Activated naive CD4-positive, alpha-beta T cell treated with anti-CD3 and anti-CD28 coated beads, Interleukin-2, amount 50 U/mL, for 24 hours (primary cell): ENCODE data around the gene PRDX3.
A peak's percentile ranks its signal among the peaks of the same experiment; 100 is the strongest.
"Not testable (repeated sequence)": the region's sequence is repeated elsewhere in the genome, so short reads cannot be mapped to it uniquely, and the experiment has no call there.

ENCODE experiments used
- H3K27ac Mint-ChIP-seq: one replicate; pipeline ENCODE4 v1.8.0; 2021; ENCODE audit warnings: mild to moderate bottlenecking, mixed read lengths
- H3K27me3 Mint-ChIP-seq: one replicate; pipeline ENCODE4 v1.8.0; 2021; ENCODE audit warnings: mixed read lengths
- H3K36me3 Mint-ChIP-seq: one replicate; pipeline ENCODE4 v1.8.0; 2021; ENCODE audit warnings: mixed read lengths
- H3K4me1 Mint-ChIP-seq: one replicate; pipeline ENCODE4 v1.8.0; 2021; ENCODE audit warnings: mixed read lengths
- H3K4me3 Mint-ChIP-seq: one replicate; pipeline ENCODE4 v1.8.0; 2021; ENCODE audit warnings: mild to moderate bottlenecking, mixed read lengths
- H3K9me3 Mint-ChIP-seq: one replicate; pipeline ENCODE4 v1.8.0; 2021; ENCODE audit warnings: mixed read lengths

The PRDX3 gene

DNA sequence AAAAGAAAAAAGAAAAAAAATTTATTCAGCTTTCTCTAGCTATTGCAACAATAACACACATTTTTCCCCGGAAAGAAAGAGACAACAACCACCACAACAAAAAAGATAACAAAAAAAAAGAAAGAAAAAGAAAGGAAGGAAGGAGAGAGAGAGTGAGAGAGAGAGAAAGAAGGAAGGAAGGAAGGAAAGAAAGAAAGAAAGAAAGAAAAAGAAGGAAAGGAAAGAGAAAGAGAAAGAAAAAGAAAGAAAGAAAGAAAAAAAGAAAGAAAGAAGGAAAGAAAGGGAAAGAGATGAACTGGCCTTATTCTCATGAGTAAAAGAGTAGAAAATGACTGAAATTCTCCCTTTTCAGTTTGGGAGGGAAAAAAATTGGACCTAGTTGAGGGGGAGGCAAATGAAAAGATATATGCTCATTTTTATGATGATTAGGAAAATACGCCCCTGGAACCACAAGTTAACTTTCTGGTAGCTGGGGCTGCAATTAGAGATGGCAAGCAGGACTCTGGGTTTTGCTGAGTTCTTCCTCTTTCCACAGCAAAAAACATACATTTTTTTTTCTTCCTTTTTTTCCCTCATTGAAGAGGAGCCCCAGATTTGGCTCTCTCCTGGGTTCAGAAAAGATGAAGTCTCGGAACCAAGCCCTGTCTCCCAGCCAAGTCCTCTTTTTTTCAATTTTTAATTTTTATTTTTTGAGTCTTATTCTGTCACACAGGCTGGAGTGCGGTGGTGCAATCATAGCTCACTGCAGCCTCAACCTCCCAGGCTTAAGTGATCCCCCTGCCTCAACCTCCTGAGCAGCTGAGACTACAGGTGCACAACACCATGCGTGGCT is 12.6 kb upstream of the PRDX3 start:
- Mint-ChIP-seq H3K9me3 (no peaks in the 10 kb centered on the region), H3K27ac (peak overlapping the region; percentile 30), H3K4me1 (peaks cover 23% of the 10 kb centered on the region), H3K36me3 (no peaks in the 10 kb centered on the region), H3K4me3 (no peak overlapping the region), H3K27me3 (no peaks in the 10 kb centered on the region)

DNA sequence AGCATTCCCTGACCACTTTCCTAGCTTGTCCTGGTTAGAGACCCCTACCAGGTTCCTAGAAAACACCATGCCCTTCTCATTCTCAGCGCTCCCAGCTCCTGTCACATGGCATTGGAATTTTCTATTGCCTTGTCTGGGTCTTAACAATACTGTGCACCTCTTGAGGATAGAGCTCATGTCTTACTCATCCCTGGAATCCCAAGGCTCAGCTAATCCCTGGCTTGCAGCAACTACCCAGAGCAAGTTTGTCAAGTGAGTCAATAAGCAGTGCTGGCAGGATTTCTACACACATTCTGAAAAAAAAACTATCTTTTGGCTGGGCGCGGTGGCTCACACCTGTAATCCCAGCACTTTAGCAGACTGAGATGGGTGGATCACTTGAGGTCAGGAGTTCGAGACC is 11.7 kb upstream of the PRDX3 start:
- Mint-ChIP-seq H3K27ac (peak overlapping the region; percentile 8), H3K4me1 (peaks cover 23% of the 10 kb centered on the region), H3K4me3 (no peak overlapping the region)

DNA sequence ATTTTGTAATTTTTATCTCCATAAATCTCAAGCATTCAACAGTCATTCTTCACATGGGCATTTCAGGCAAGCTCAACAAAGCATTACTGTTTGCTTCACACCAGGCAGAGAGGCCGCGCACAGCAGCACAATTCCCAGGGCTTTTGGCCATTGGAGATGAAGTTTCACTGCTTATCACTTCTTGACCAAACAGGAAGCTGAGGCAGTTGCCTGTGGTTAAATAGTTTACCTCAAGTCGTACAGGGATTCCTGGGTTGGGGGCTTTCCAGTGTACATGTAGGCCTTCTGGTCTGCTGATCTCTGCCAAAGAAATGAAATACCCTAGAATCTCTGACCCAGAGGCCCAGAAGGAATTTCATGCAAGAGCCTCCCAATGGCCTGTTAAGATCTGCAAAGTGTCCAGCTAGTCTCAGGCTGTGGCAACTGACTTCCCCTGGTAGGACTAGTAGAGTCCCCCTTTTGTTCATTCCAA is 11.2 kb upstream of the PRDX3 start:
- Mint-ChIP-seq H3K4me3 (no peak overlapping the region), H3K27ac (peak overlapping the region; percentile 5), H3K9me3 (no peaks in the 10 kb centered on the region), H3K36me3 (no peaks in the 10 kb centered on the region), H3K4me1 (peaks cover 23% of the 10 kb centered on the region), H3K27me3 (no peaks in the 10 kb centered on the region)

More for the DNA sequence above, 11.7 kb upstream of the PRDX3 start:
- Mint-ChIP-seq H3K9me3 (no peaks in the 10 kb centered on the region), H3K36me3 (no peaks in the 10 kb centered on the region), H3K27me3 (no peaks in the 10 kb centered on the region)

DNA sequence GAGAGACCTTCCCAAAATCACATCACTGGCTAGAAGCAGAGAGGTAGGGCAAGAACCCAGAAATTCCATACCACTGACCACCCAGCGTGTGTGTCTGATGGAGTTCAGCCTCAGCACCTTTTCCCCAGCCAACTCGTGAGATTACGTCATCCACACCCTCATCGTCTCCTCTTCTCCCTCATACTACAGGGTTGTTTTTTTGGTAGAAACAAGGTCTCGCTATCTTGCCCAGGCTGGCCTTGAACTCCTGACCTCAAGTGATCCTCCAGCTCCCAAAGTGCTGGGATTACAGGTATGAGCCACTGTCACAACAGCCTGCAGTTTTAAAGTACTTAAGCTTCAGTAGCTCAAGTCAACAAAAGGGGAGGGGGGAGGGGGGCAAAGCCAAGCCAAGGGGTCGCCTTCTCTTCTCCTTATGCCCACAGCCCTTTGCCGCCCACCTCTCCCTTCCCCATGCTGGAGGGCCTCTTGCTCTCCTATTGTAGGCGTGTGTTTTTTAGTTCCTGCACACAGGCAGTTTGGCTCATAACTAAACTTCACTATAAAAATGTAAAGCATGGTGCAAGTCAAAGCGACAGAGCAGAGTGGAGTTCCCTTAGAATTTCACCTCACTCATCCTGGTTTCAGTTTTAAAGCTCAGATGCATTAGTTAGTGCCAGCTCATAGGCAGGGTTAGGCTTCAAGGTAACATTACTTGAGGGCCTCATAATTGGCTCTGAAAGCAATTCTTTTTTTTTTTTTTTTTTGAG is 5.2 kb upstream of the PRDX3 start:
- H3K9me3 Mint-ChIP-seq: no peaks in the 10 kb centered on the region
- H3K36me3 Mint-ChIP-seq: no peaks in the 10 kb centered on the region
- no peak overlapping the region for H3K27ac Mint-ChIP-seq
- H3K4me3 Mint-ChIP-seq: no peak overlapping the region
- H3K27me3 Mint-ChIP-seq: no peaks in the 10 kb centered on the region
- peaks cover 17% of the 10 kb centered on the region for H3K4me1 Mint-ChIP-seq

DNA sequence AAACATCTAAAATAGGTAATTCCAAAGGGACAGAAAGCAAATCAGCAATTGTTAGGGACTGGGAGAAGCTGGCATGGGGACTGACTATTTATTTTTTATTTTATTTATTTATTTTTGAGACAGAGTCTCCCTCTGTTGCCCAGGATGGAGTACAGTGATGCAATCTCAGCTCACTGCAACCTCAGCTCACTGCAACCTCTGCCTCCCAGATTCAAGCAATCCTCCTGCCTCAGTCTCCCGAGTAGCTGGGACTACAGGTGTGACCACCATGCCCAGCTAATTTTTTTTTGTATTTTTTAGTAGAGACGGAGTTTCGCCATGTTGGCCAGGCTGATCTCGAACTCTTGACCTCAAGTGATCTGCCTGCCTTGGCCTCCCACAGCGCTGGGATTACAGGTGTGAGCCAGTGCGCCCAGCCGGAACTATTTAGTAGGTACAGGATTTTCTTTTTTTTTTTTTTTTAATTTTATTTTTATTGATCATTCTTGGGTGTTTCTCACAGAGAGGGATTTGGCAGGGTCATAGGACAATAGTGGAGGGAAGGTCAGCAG is 2.3 kb upstream of the PRDX3 start:
- H3K27ac Mint-ChIP-seq, H3K27me3 Mint-ChIP-seq, H3K4me3 Mint-ChIP-seq, H3K36me3 Mint-ChIP-seq, H3K9me3 Mint-ChIP-seq: not testable (repeated sequence)
- peaks cover 35% of the 10 kb centered on the region for H3K4me1 Mint-ChIP-seq

DNA sequence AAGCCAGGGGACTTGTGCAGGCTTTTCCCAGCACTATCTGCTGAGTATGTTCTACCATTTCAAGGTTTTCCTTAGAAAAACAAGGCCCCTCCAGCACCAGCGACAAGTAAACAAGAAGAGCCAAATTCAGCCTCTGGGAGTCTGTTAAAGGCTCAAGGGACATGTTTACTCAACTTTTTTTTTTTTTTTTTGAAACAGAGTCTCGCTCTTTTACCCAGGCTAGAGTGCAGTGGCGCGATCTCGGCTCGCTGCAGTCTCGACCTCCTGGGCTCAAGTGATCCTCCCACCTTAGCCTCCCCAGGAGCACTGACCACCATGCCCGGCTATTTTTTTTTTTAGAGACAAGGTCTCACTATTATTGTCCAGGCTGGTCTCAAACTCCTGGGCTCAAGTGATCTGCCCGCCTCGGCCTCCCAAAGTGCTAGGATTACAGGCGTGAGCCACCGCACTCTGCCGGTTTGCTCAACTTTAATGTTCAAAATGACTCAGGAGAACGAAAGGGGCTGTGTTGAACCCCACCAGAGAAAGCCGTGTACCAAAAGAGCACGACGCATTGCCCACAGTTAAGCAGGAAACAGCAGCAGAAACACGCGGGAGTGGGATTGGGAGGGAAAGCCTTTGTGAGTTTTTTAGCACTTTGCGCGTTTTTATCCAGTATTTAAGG is 772 bp downstream of the PRDX3 start:
- Mint-ChIP-seq H3K27ac (peak overlapping the region; percentile 99), H3K4me1 (peaks cover 38% of the 10 kb centered on the region), H3K27me3 (no peaks in the 10 kb centered on the region), H3K9me3 (no peaks in the 10 kb centered on the region), H3K4me3 (peak overlapping the region; percentile 99), H3K36me3 (peaks cover 11% of the 10 kb centered on the region)

DNA sequence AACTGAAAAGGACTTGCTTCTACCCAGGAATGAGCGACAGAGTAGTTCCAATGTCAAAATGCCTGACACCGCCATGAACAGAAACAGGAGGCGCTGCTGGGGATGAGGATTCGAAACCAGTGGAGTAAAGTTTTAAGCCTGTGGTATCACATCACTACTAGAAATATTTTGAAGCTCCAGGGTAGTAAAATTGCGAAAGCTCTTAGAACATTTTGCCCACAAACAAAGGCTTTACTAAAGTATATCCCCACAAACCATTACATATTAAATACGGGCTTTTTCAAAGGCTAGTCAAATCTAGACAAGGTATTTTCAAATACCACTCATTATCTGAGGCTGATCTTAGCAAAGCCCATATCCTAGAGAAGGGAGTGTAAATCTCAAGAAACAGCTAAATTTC is 2.4 kb downstream of the PRDX3 start:
- H3K9me3 Mint-ChIP-seq: no peaks in the 10 kb centered on the region
- peak overlapping the region; percentile 99 for H3K4me3 Mint-ChIP-seq
- H3K36me3 Mint-ChIP-seq: peaks cover 17% of the 10 kb centered on the region
- H3K27me3 Mint-ChIP-seq: no peaks in the 10 kb centered on the region
- H3K4me1 Mint-ChIP-seq: peaks cover 38% of the 10 kb centered on the region
- H3K27ac Mint-ChIP-seq: peak overlapping the region; percentile 43

DNA sequence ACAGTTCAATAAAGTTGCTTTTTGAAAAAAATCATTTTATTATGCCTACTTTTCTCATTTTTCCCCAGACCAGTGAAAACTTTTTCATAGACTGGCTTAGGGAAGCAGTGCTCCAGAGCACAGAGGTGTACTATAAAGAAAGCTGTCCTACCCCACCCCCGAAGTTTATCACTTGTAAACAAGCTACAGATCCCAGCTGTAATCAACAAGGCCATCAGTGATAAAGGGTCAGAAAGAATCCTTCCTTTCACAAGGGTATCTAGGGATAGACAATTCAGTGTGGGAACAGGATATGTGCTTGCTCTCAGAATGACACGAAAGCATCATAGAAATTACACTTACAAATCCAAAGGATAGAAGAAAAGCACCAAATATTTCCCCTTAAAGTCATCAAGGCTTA is 4.5 kb downstream of the PRDX3 start:
- H3K4me1 Mint-ChIP-seq: peaks cover 30% of the 10 kb centered on the region
- H3K4me3 Mint-ChIP-seq: no peak overlapping the region
- H3K36me3 Mint-ChIP-seq: peaks cover 17% of the 10 kb centered on the region
- no peaks in the 10 kb centered on the region for H3K27me3 Mint-ChIP-seq
- H3K27ac Mint-ChIP-seq: no peak overlapping the region
- H3K9me3 Mint-ChIP-seq: no peaks in the 10 kb centered on the region

DNA sequence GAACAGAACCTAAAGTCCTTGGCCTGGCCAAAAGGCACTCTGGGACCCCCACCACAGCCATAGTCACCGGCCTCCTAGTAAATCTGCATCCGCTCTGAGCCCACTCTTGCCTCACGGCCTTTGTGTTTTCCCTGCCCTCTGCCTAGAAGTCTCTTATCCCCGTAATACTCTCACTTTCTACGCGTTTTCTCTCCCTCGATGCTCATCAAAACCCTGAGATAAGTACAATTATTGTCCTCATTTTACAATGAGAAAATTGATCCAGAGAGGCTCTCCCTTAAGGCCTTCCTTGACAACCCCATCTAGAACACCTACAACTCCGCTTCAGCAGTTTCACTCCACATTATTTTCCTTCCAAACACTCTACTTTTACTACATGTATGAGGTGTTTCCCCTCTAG is 11.6 kb downstream of the PRDX3 start:
- Mint-ChIP-seq H3K27ac (peak overlapping the region; percentile 63), H3K27me3 (no peaks in the 10 kb centered on the region), H3K9me3 (no peaks in the 10 kb centered on the region), H3K4me1 (peaks cover 33% of the 10 kb centered on the region), H3K36me3 (peaks cover 5% of the 10 kb centered on the region), H3K4me3 (peak overlapping the region; percentile 90)

DNA sequence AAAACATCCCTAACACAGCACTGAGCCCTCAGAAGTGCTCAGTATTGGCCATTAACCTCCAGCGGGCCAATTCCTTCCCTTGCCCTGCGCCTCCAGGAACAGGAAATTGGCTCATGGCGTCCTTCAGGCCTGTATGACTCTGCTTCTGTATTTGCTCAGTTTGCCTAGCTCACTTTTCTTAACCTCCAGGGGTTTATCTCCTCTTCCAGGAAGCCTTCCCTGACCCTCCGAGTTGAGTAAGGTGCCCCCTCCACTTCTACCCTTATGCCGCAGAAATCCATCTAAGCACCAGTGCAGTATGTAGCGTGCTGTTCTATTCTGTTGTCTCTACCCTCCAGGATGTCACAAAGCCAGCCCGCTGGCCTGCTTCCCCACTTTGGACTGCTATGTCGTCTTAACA is 12.0 kb downstream of the PRDX3 start:
- Mint-ChIP-seq H3K36me3 (peaks cover 3% of the 10 kb centered on the region), H3K9me3 (no peaks in the 10 kb centered on the region), H3K4me1 (peaks cover 33% of the 10 kb centered on the region), H3K27me3 (no peaks in the 10 kb centered on the region), H3K27ac (peak overlapping the region; percentile 63), H3K4me3 (peak overlapping the region; percentile 90)

DNA sequence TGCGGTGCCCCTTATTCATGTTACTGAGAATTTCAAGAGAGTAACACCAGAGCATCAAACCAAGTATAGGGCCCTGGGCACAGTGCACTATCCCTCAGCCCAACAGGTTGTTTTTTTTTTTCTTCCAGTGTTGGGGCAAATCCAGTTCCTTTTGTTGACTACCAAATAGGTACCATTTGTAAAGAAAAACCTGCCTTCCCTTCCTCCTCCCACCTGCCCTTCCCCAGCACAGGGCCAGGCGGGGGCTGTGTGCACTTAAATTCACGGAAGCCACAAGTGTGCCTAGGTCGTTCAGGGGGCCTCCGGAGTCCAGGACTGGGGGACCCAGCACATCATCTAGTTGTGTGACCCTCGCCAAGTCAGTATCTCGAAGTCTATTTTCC is 12.5 kb downstream of the PRDX3 start:
- Mint-ChIP-seq H3K4me3 (peak overlapping the region; percentile 90), H3K9me3 (no peaks in the 10 kb centered on the region), H3K4me1 (peaks cover 33% of the 10 kb centered on the region), H3K27ac (peak overlapping the region; percentile 63), H3K36me3 (peaks cover 3% of the 10 kb centered on the region), H3K27me3 (no peaks in the 10 kb centered on the region)

DNA sequence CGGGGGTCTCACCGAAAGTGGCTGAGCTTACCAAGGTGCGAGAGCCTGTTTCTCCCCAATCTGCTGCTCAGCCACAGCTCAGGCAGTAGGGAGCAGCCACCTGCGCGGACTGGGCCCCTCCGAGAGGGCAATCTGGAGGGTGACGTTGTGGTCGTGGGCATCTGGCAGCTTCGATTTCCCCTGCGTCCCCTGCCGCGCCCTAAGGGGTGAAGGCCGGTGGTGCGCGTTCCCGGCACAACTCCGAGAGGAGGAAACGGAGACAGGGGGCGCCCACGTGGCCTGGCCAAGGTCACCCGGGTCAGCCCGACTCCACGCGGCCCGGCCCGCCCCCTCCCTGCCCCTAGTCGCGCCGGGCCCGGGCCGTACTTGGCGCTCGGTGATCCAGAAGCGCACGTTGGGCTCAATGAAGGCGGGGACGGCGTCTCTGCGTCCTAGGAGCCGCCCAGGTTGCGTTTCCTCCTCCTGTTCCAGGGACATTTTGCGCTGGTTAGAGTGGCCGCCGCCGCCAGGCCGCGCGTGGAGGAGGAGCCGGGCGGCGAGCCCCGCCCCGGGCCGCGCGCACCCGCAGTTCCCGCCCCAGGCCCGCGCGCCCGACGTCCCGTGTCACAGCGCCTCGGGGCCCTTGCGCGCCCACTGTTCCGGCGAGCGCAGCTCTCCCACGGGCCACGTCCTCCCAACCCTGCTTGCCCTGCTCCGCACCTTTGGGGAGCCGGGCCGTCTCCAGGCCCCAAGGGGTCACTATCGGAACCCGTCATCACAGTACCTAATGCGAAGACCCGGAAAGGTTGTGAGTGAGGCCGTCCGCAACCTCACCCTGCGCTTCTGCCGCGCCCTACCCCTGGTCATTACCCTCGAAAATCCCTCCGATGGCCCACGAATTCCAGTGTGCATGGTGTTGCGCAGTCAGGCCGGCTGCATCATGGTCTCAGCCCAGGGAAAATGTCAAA is 13.2 kb downstream of the PRDX3 start, which contains the start of gene SFXN4:
TSS of gene SFXN4 (minus strand) at position 544 of the 947 bp plus-strand sequence. CDS start at position 477, 67 bp downstream.
- Mint-ChIP-seq H3K4me1 (peaks cover 33% of the 10 kb centered on the region), H3K36me3 (peaks cover 3% of the 10 kb centered on the region), H3K9me3 (no peaks in the 10 kb centered on the region), H3K27me3 (no peaks in the 10 kb centered on the region), H3K27ac (peak within 1 kb of the TSS; percentile 89), H3K4me3 (peak within 1 kb of the TSS; percentile 90)

DNA sequence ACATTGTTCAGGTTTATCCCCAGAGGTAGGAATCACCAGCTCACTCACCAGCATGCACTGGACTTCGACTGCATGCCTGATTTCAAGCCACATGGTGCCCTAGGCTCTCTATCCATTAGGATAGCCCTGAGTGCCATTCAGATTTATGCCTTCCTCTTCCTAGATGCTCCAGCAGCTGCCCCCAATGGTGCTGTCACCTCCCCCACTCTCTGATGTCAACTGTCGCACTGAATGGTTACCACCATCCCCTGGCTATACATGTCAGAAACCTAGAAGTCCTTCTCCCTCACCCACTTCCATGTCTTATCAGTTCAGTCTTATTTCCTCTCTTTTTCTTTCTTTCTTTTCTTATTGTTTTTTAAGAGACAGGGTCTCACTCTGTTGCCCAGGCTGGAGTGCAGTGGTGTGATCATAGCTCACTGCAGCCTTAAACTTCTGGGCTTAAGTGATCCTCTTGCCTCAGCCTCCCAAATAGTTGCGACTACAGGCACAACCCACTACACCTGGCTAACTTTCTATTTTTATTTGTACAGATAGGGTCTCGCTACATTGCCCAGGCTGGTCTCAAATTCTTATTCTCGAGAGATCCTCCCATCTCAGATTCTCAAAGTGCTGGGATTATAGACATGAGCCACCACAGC is 16.0 kb downstream of the PRDX3 start:
- peaks cover 33% of the 10 kb centered on the region for H3K4me1 Mint-ChIP-seq
- peaks cover 9% of the 10 kb centered on the region for H3K36me3 Mint-ChIP-seq
- H3K27ac Mint-ChIP-seq: peak overlapping the region; percentile 80
- no peak overlapping the region for H3K4me3 Mint-ChIP-seq
- no peaks in the 10 kb centered on the region for H3K27me3 Mint-ChIP-seq
- H3K9me3 Mint-ChIP-seq: no peaks in the 10 kb centered on the region
